Mesothelial cell of epicardium (in vitro differentiated cells): ENCODE data around the gene CRY1. TPM values are rescaled to one million over a fixed set of nuclear protein-coding genes. Genes with fewer than 3 reads are reported as not detected.

Source experiments
- DNase-seq, 2 experiments: peaks; one replicate each; pipeline ENCODE4 v3.0.0; 2021; ENCODE audit warnings: low spot score in 2 of 2; ENCODE audit not compliant: unreplicated experiment in 2 of 2
- H3K27ac Mint-ChIP-seq: 2 replicates; pipeline ENCODE4 v1.8.0; 2021; ENCODE audit warnings: mixed read lengths
- H3K27me3 Mint-ChIP-seq: 2 replicates; pipeline ENCODE4 v1.8.0; 2021; ENCODE audit warnings: low read depth, mixed read lengths
- H3K36me3 Mint-ChIP-seq: 2 replicates; pipeline ENCODE4 v1.8.0; 2021; ENCODE audit warnings: mixed read lengths
- H3K4me1 Mint-ChIP-seq: 2 replicates; pipeline ENCODE4 v1.8.0; 2021; ENCODE audit warnings: mixed read lengths
- H3K4me3 Mint-ChIP-seq: 2 replicates; pipeline ENCODE4 v1.8.0; 2021; ENCODE audit warnings: mild to moderate bottlenecking, moderate library complexity, mixed read lengths
- H3K9me3 Mint-ChIP-seq: 2 replicates; pipeline ENCODE4 v1.8.0; 2021; ENCODE audit warnings: mixed read lengths
- total RNA-seq: library from RNA; stranded (reverse); gene quantifications from 3 replicates; pipeline ENCODE4 v1.2.1, GENCODE V29; 2021
- TF ChIP-seq, protein P1 (sequence below): fragments of 200-600 bp; sonication (generic); IDR thresholded peaks from one replicate; pipeline ENCODE4 v1.5.0; 2021; ENCODE audit warnings: antibody characterized with exemption; ENCODE audit not compliant: unreplicated experiment

Gene CRY1
- total RNA-seq, 1 donor from 2014 or later, result 26.5 TPM

DNA sequence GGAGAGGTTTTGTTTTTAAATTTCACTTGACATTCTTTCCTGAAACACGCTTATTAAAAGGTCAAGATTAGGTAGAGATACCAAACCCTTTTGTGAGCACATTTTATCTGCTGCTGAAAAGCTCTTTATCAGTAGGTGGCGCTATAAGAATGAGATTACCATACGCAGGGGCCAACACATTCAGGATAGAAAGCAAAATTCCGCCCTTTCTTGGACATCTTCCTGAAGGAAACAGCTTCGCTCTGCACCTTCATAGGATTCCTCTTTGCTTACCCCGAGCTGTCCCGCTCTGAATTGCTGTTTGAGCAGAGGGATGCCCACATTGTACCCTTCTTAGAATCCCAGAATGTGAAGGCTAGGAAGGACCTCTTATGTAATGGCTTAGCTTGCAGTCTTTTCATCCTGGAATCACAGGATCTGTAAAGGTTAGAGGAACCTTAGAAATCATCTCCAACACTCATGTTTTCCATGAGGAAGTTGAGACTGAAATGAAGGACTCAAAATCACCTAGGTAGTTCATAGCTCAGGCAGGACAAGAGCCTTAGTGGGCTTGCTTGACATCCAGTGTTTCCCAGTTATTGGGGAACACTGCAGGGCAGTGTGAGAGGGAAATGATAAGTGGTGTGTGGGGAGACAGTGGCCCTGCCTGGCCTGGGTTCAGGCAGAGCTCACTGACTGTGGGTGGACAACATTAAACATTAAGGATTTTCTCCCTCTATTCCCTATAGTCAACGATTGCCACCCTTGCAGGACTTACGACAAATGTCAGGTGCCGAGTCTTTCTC, 38.7 kb upstream of the CRY1 start:
- H3K36me3 Mint-ChIP-seq, result no peaks in the 10 kb centered on the region
- H3K9me3 Mint-ChIP-seq, result no peaks in the 10 kb centered on the region
- H3K4me1 Mint-ChIP-seq, result peaks cover 6% of the 10 kb centered on the region
- no peak for DNase-seq
- TF ChIP-seq, protein P1, sequence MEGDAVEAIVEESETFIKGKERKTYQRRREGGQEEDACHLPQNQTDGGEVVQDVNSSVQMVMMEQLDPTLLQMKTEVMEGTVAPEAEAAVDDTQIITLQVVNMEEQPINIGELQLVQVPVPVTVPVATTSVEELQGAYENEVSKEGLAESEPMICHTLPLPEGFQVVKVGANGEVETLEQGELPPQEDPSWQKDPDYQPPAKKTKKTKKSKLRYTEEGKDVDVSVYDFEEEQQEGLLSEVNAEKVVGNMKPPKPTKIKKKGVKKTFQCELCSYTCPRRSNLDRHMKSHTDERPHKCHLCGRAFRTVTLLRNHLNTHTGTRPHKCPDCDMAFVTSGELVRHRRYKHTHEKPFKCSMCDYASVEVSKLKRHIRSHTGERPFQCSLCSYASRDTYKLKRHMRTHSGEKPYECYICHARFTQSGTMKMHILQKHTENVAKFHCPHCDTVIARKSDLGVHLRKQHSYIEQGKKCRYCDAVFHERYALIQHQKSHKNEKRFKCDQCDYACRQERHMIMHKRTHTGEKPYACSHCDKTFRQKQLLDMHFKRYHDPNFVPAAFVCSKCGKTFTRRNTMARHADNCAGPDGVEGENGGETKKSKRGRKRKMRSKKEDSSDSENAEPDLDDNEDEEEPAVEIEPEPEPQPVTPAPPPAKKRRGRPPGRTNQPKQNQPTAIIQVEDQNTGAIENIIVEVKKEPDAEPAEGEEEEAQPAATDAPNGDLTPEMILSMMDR, result peak; percentile 69
- H3K27me3 Mint-ChIP-seq, result no peaks in the 10 kb centered on the region
- H3K4me3 Mint-ChIP-seq, result no peak overlapping the region
- H3K27ac Mint-ChIP-seq, result no peak overlapping the region

DNA sequence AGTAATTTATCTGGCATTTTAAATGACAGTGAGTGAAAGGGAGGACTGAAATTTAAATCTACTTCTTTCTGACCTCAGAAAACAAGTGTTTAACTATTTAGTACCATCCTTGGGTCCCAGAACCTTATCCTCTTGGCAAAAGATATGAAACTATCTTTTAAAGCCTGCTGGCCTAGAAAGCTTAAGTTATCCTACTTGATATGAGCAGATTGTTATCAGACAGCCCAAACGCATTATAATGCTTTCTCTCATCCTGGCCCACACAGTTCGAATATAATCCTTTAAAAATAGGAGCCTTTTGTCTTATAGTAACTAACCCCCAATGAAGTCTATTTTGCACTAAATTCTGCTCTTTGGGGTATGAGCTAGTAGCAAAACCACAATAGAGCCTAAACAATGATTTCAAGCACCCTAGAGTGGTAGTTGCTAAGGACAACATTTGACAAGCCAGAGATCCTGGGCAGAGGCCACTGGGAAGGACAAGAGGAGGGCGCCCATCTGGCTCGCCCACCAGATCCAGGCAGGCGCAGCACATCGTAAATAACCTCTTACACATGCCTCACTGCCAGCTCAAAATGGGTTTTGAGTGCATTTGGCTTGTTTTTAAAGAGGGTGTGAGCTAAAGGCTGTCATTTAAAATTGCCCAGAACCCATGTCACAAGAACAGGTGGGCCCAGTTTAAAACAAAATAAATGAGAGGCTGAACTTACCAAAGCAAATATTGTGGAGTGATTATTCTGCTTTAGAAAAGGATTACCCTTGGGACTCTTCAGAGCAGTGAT, 37.7 kb upstream of the CRY1 start:
- H3K27ac Mint-ChIP-seq, result no peak overlapping the region
- no peak for DNase-seq
- H3K36me3 Mint-ChIP-seq, result no peaks in the 10 kb centered on the region
- peaks cover 11% of the 10 kb centered on the region for H3K4me1 Mint-ChIP-seq
- no peak overlapping the region for H3K4me3 Mint-ChIP-seq
- TF ChIP-seq, protein P1, result no peak
- H3K27me3 Mint-ChIP-seq, result no peaks in the 10 kb centered on the region
- no peaks in the 10 kb centered on the region for H3K9me3 Mint-ChIP-seq

DNA sequence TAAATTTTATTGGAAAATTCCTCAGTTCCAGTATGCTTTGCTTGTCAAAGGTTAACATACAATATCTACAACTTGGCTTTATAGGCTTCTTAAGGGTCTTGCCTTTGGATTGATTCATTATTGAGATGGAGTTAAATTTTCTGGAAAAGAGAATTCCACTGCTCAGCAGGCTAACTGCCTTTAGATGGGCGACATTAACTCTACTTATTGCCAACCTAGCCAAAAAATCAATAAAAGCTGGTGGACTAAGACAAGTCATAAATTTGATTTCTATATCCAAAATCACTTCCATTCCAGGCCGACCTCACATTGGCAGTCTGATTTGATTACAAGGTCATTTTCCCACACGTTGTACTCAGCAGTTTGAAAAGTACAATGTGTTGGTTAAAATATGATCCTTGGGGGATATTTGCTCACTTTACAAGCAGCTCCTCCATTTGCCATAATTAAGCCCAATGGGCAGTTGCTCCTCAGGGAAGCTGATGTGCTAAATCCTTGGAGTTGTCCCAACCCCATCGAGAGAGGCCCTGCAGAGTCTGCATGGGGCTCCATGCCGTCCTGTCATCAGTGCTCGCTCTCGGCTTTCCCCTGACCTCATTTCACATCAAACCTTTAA, 36.1 kb upstream of the CRY1 start:
- DNase-seq, result no peak
- Mint-ChIP-seq H3K4me3 (no peak overlapping the region), H3K9me3 (no peaks in the 10 kb centered on the region), H3K27me3 (peaks cover 2% of the 10 kb centered on the region), H3K27ac (no peak overlapping the region), H3K4me1 (peaks cover 15% of the 10 kb centered on the region), H3K36me3 (no peaks in the 10 kb centered on the region)
- TF ChIP-seq, protein P1, result no peak

DNA sequence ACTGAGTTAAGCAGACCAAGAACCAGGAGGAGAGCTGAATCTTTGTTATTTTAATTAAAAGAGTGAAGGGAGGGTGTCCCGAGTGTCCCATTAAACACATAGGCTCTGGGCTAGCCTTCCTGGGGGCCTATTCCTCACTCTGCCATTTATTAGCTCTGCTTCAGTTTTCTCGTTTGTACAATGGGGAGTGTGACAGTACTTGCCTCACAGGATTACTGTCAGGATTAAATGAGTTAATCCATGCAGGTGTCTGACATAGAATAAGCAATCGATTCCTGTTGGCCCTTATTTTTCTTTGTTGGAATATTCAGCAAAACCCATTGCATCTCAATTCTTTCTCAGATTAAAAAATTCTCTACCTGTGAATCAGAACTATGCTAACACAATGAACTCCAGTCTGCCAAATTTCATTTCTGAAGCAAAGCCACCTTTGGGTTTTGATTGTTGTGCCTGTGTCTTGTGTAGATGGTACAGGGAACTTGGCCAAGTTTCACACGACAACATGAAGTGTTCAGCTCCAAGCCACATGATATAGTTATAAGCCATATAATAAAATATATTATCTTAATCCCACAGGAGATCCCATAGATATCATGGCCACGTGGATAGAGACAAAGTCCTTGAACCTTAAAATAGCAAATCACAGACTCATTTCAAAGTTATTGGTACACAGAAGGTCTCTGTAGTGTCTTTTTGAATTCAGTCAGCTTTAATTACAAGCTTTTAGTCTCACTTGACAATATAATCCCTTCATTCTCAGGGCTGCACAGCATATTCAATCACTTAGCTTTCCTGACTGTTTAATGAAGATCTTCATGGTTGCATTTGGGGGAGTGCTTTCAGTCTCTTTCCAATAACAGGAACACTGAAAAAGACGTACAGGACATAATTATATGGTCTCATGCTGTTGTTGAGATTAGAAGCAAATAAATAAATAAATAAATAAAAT, 34.4 kb upstream of the CRY1 start:
- no peaks in the 10 kb centered on the region for H3K36me3 Mint-ChIP-seq
- no peak overlapping the region for H3K4me3 Mint-ChIP-seq
- H3K27ac Mint-ChIP-seq, result no peak overlapping the region
- no peak for DNase-seq
- H3K4me1 Mint-ChIP-seq, result peaks cover 15% of the 10 kb centered on the region
- peaks cover 4% of the 10 kb centered on the region for H3K9me3 Mint-ChIP-seq
- H3K27me3 Mint-ChIP-seq, result peaks cover 6% of the 10 kb centered on the region
- TF ChIP-seq, protein P1, result no peak
